HepG2 (cell line): ENCODE results near the gene CNTNAP1. TPM values are rescaled to one million over a fixed set of nuclear protein-coding genes. Genes with fewer than 3 reads are reported as not detected.

Source experiments
- CEBPG ChIP-seq: IDR thresholded peaks from 2 replicates; pipeline ENCODE4 v1.6.1; 2016
- HNF4A ChIP-seq: sonication (generic); formaldehyde crosslinking; IDR thresholded peaks from 2 replicates; pipeline ENCODE4 v1.4.0; 2020; ENCODE audit warnings: missing genetic modification reagents
- IKZF4 ChIP-seq: sonication (generic); formaldehyde crosslinking; IDR thresholded peaks from 2 replicates; pipeline ENCODE4 v1.5.1; 2020; ENCODE audit warnings: borderline replicate concordance, mild to moderate bottlenecking, low read depth, missing genetic modification reagents; ENCODE audit errors: not compliant biosample characterization
- KDM3A ChIP-seq: IDR thresholded peaks from 2 replicates; pipeline ENCODE4 v1.6.1; 2018; ENCODE audit warnings: low read depth, missing compliant biosample characterization
- MIXL1 ChIP-seq: IDR thresholded peaks from 2 replicates; pipeline ENCODE4 v1.6.1; 2016
- NKX3-1 ChIP-seq: sonication (generic); formaldehyde crosslinking; IDR thresholded peaks from 2 replicates; pipeline ENCODE4 v1.5.0; 2020; ENCODE audit warnings: missing genetic modification reagents
- SSRP1 ChIP-seq: IDR thresholded peaks from 2 replicates; pipeline ENCODE4 v1.6.1; 2016; ENCODE audit warnings: control low read depth
- XRCC5 ChIP-seq: fragments of 200-400 bp; formaldehyde crosslinking; optimal IDR thresholded peaks from 2 replicates; pipeline ENCODE3; 2017; ENCODE audit warnings: mild to moderate bottlenecking, low read length
- ZFP37 ChIP-seq: sonication (generic); formaldehyde crosslinking; IDR thresholded peaks from 2 replicates; pipeline ENCODE4 v1.4.0; 2020; ENCODE audit warnings: missing genetic modification reagents, borderline replicate concordance
- ZFP82 ChIP-seq: sonication (generic); formaldehyde crosslinking; IDR thresholded peaks from 2 replicates; pipeline ENCODE4 v1.5.1; 2020; ENCODE audit warnings: mild to moderate bottlenecking, missing genetic modification reagents, borderline replicate concordance
- ZKSCAN8 ChIP-seq: IDR thresholded peaks from 2 replicates; pipeline ENCODE4 v1.6.1; 2016; ENCODE audit warnings: borderline replicate concordance, missing genetic modification reagents, missing compliant biosample characterization
- ZNF232 ChIP-seq: sonication (generic); formaldehyde crosslinking; IDR thresholded peaks from 2 replicates; pipeline ENCODE4 v1.4.0; 2020; ENCODE audit warnings: missing genetic modification reagents, borderline replicate concordance
- ZNF317 ChIP-seq: sonication (generic); formaldehyde crosslinking; IDR thresholded peaks from 2 replicates; pipeline ENCODE4 v1.5.0; 2020; ENCODE audit warnings: mild to moderate bottlenecking, missing genetic modification reagents
- ZNF333 ChIP-seq: sonication (generic); formaldehyde crosslinking; IDR thresholded peaks from 2 replicates; pipeline ENCODE4 v1.4.0; 2020; ENCODE audit warnings: mild to moderate bottlenecking, missing genetic modification reagents, borderline replicate concordance
- ZNF335 ChIP-seq: sonication (generic); formaldehyde crosslinking; IDR thresholded peaks from 2 replicates; pipeline ENCODE4 v1.4.0; 2020; ENCODE audit warnings: missing genetic modification reagents
- ZNF441 ChIP-seq: sonication (generic); formaldehyde crosslinking; IDR thresholded peaks from 2 replicates; pipeline ENCODE4 v1.7.0; 2021; ENCODE audit warnings: missing genetic modification reagents, borderline replicate concordance
- ZNF589 ChIP-seq: sonication (generic); formaldehyde crosslinking; conservative IDR thresholded peaks from 2 replicates; pipeline ENCODE4 v1.8.0; 2022; ENCODE audit warnings: mild to moderate bottlenecking, moderate library complexity, missing genetic modification reagents
- ZNF660 ChIP-seq: sonication (generic); formaldehyde crosslinking; IDR thresholded peaks from 2 replicates; pipeline ENCODE4 v1.5.1; 2020; ENCODE audit warnings: mild to moderate bottlenecking, low read depth, missing genetic modification reagents, borderline replicate concordance
- ZNF678 ChIP-seq: sonication (generic); formaldehyde crosslinking; IDR thresholded peaks from 2 replicates; pipeline ENCODE4 v1.4.0; 2020; ENCODE audit warnings: mild to moderate bottlenecking, missing genetic modification reagents
- ZNF703 ChIP-seq: sonication (generic); formaldehyde crosslinking; IDR thresholded peaks from 2 replicates; pipeline ENCODE4 v1.5.1; 2020; ENCODE audit warnings: missing genetic modification reagents, mild to moderate bottlenecking, moderate library complexity, borderline replicate concordance
- polyA plus RNA-seq, 8 experiments: library from polyadenylated mRNA; depleted of rRNA in 3 of 8; stranded (reverse) in 7 of 8; unstranded in 1 of 8; fragments of >200 nt; fragmentation: Illumina TruSeq in 4 of 8; extraction: Trizol in 4 of 8; gene quantifications; 2 replicates each; pipeline versions ENCODE4 v1.2.1 to v1.2.3, GENCODE V29; 2011 to 2016; ENCODE audit warnings: low read depth in 4 of 8, missing spikeins in 1 of 8, mixed read lengths in 1 of 8; ENCODE audit not compliant: insufficient read depth in 1 of 8
- total RNA-seq, 5 experiments: library from RNA; depleted of rRNA; stranded (reverse); fragments of >200 nt; fragmentation: Illumina TruSeq; extraction: Trizol; gene quantifications; 2 replicates each; pipeline ENCODE4 v1.2.3, GENCODE V29; 2016; ENCODE audit warnings: low read depth in 1 of 5
- TF ChIP-seq, protein P1 (sequence below): sonication (generic); formaldehyde crosslinking; IDR thresholded peaks from 2 replicates; pipeline ENCODE4 v1.8.0; 2022; ENCODE audit warnings: mild to moderate bottlenecking, missing genetic modification reagents, moderate library complexity
- TF ChIP-seq, protein P2 (sequence below): sonication (generic); formaldehyde crosslinking; IDR thresholded peaks from 2 replicates; pipeline ENCODE4 v1.5.0; 2020; ENCODE audit warnings: missing genetic modification reagents, mild to moderate bottlenecking, borderline replicate concordance
- TF ChIP-seq, protein P3 (sequence below): sonication (generic); IDR thresholded peaks from 2 replicates; pipeline ENCODE4 v1.6.1; 2016; ENCODE audit warnings: low read depth, borderline replicate concordance
- TF ChIP-seq, protein P4 (sequence below): sonication (generic); formaldehyde crosslinking; IDR thresholded peaks from 2 replicates; pipeline ENCODE4 v1.5.1; 2020; ENCODE audit warnings: mild to moderate bottlenecking, missing genetic modification reagents, moderate library complexity

Gene CNTNAP1
- total and polyA plus RNA-seq, 2 of the 13 experiments (the other 11 are each of a cell fraction or from before 2014, with no cell fraction given): 4.5 to 7.7 TPM

DNA sequence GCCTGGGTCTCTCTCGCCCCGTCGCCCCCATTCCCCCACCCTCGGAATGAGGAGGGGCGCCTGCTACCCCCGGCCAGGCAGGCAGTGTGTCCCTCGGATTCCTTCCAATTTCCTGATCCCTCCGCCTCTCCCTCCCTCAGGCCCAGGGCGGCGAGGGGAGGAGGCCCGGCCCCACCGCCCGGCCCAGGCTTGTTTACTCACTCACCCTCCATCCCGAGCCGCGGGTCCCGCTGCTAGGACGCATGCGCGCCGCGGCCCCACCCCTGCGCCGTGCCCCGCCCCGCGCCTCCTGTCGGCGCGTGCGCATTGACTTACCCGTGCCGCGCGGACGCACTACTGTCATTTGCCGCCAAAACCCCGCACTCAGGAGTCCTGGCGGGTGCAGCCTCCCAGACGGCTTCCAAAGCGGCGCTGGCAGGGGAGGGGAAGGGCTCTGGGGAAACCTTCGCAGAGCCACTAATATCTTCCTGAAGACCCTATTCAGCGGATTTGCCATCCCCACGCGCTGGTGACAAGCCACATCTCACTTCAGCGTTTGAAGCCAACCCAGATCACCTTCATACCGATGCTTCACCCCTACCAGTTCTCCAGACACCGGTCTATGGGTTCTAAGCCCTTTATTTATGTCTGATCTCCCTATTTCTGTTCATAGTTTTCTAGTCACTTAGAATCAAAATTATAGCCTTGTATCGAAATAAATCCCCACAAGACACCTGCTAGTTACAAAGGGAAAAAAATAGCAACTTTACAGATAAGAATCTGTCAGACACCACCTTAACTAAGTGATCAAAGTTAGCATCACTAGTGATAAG lies 62.7 kb downstream of the CNTNAP1 start, which contains the start of gene EZH1 (continued):
- TF ChIP-seq, protein P1, sequence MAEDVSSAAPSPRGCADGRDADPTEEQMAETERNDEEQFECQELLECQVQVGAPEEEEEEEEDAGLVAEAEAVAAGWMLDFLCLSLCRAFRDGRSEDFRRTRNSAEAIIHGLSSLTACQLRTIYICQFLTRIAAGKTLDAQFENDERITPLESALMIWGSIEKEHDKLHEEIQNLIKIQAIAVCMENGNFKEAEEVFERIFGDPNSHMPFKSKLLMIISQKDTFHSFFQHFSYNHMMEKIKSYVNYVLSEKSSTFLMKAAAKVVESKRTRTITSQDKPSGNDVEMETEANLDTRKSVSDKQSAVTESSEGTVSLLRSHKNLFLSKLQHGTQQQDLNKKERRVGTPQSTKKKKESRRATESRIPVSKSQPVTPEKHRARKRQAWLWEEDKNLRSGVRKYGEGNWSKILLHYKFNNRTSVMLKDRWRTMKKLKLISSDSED (CRISPR knock-in tag): peak; percentile 93; the same call in 1 of the 2 replicates
- TF ChIP-seq NKX3-1 (CRISPR knock-in tag): peak; percentile 94; the same call in 1 of the 2 replicates
- TF ChIP-seq XRCC5: no peak
- TF ChIP-seq, protein P2, sequence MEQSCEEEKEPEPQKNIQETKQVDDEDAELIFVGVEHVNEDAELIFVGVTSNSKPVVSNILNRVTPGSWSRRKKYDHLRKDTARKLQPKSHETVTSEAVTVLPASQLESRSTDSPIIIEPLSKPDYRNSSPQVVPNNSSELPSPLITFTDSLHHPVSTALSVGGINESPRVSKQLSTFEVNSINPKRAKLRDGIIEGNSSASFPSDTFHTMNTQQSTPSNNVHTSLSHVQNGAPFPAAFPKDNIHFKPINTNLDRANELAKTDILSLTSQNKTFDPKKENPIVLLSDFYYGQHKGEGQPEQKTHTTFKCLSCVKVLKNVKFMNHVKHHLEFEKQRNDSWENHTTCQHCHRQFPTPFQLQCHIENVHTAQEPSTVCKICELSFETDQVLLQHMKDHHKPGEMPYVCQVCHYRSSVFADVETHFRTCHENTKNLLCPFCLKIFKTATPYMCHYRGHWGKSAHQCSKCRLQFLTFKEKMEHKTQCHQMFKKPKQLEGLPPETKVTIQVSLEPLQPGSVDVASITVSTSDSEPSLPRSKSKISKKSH: peak; percentile 97
- no peak; the same call in none of the 2 replicates for TF ChIP-seq CEBPG (CRISPR knock-in tag)
- TF ChIP-seq, protein P3, sequence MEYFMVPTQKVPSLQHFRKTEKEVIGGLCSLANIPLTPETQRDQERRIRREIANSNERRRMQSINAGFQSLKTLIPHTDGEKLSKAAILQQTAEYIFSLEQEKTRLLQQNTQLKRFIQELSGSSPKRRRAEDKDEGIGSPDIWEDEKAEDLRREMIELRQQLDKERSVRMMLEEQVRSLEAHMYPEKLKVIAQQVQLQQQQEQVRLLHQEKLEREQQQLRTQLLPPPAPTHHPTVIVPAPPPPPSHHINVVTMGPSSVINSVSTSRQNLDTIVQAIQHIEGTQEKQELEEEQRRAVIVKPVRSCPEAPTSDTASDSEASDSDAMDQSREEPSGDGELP: 0 out of 2 replicates have a peak, but pooled peaks have one; percentile 12
- TF ChIP-seq KDM3A (CRISPR knock-in tag): peak; percentile 23; the same call in 1 of the 2 replicates
- no peak for TF ChIP-seq ZNF678 (CRISPR knock-in tag)
- TF ChIP-seq HNF4A: no peak
- peak; percentile 17; the same call in 1 of the 2 replicates for TF ChIP-seq MIXL1 (CRISPR knock-in tag)
- TF ChIP-seq ZNF335 (CRISPR knock-in tag): no peak; the same call in 1 of the 2 replicates
- peak; percentile 54; the same call in 1 of the 2 replicates for TF ChIP-seq ZNF589 (CRISPR knock-in tag)
- TF ChIP-seq ZNF703 (CRISPR knock-in tag): no peak
- no peak for TF ChIP-seq ZKSCAN8
- peak; percentile 37; the same call in 1 of the 2 replicates for TF ChIP-seq ZNF317 (CRISPR knock-in tag)
- TF ChIP-seq ZNF232 (CRISPR knock-in tag): peak; percentile 74; the same call in 1 of the 2 replicates
- TF ChIP-seq ZNF333 (CRISPR knock-in tag): peak; percentile 36; the same call in 1 of the 2 replicates
- peak; percentile 81 for TF ChIP-seq IKZF4 (CRISPR knock-in tag)
- TF ChIP-seq, protein P4, sequence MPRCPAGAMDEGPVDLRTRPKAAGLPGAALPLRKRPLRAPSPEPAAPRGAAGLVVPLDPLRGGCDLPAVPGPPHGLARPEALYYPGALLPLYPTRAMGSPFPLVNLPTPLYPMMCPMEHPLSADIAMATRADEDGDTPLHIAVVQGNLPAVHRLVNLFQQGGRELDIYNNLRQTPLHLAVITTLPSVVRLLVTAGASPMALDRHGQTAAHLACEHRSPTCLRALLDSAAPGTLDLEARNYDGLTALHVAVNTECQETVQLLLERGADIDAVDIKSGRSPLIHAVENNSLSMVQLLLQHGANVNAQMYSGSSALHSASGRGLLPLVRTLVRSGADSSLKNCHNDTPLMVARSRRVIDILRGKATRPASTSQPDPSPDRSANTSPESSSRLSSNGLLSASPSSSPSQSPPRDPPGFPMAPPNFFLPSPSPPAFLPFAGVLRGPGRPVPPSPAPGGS (CRISPR knock-in tag): peak; percentile 97
- peak; percentile 92 for TF ChIP-seq ZNF441 (CRISPR knock-in tag)
- TF ChIP-seq ZFP37: peak; percentile 88
- no peak for TF ChIP-seq SSRP1 (CRISPR knock-in tag)
- TF ChIP-seq ZFP82 (CRISPR knock-in tag): peak; percentile 63
- TF ChIP-seq ZNF660 (CRISPR knock-in tag): no peak
